ENCODE measurements around the gene YAF2.

The YAF2 gene

GRCh38 chr12:42238240-42239140 lies at the start of gene YAF2:
TSS of gene YAF2 (minus strand) at chr12:42238248. CDS start at chr12:42238180, 68 bp downstream.
- peak; percentile 86 to 88 for DNase-seq

GRCh38 chr12:42286741-42287140 lies 48.7 kb upstream of the YAF2 start:
- DNase-seq = no peak

GRCh38 chr12:42285431-42285830 lies 47.4 kb upstream of the YAF2 start:
- no peak for DNase-seq

- DNase-seq = no peak
Observed at GRCh38 chr12:42284876-42285275, 46.8 kb upstream of the YAF2 start.

- no peak for DNase-seq
Observed at GRCh38 chr12:42284157-42284556, 46.1 kb upstream of the YAF2 start.

- DNase-seq = no peak
Observed at GRCh38 chr12:42283739-42284138, 45.7 kb upstream of the YAF2 start.

GRCh38 chr12:42282294-42282693 lies 44.2 kb upstream of the YAF2 start:
- no peak for DNase-seq

GRCh38 chr12:42281844-42282243 lies 43.8 kb upstream of the YAF2 start:
- no peak for DNase-seq

- DNase-seq = no peak
Observed at GRCh38 chr12:42281278-42281677, 43.2 kb upstream of the YAF2 start.

GRCh38 chr12:42278128-42278510 lies 40.1 kb upstream of the YAF2 start:
- DNase-seq = no peak

- DNase-seq = no peak
Observed at GRCh38 chr12:42277396-42278127, 39.5 kb upstream of the YAF2 start.

GRCh38 chr12:42275499-42275898 lies 37.5 kb upstream of the YAF2 start:
- no peak for DNase-seq

- no peak for DNase-seq
Observed at GRCh38 chr12:42273706-42274105, 35.7 kb upstream of the YAF2 start.

GRCh38 chr12:42270596-42270995 lies 32.5 kb upstream of the YAF2 start:
- DNase-seq = no peak

- no peak for DNase-seq
Observed at GRCh38 chr12:42267413-42268190, 29.6 kb upstream of the YAF2 start.

GRCh38 chr12:42266579-42267230 lies 28.7 kb upstream of the YAF2 start:
- DNase-seq = no peak

GRCh38 chr12:42262271-42262670 lies 24.2 kb upstream of the YAF2 start:
- DNase-seq = no peak

- no peak for DNase-seq
Observed at GRCh38 chr12:42261708-42262107, 23.7 kb upstream of the YAF2 start.

- no peak for DNase-seq
Observed at GRCh38 chr12:42260518-42260917, 22.5 kb upstream of the YAF2 start.

GRCh38 chr12:42259699-42260098 lies 21.7 kb upstream of the YAF2 start:
- no peak for DNase-seq

- DNase-seq = no peak
Observed at GRCh38 chr12:42255866-42256261, 17.8 kb upstream of the YAF2 start.

- no peak for DNase-seq
Observed at GRCh38 chr12:42255221-42255865, 17.3 kb upstream of the YAF2 start.

Data from stimulated activated CD4-positive, alpha-beta T cell treated with anti-CD3 and anti-CD28 coated beads, Interleukin-2, amount 100 ng/mL, for 24 hours (primary cell).